Memory B cell (primary cell): ENCODE results near the gene PLB1.

ENCODE experiments used
- ATAC-seq: fragments of 150-1000 bp; cut with Tn5 transposase; 2 replicates; pipeline ENCODE4 v1.10.0; 2021; ENCODE audit warnings: low read depth, mild to moderate bottlenecking, moderate library complexity
- DNase-seq, 2 donors: peaks; one replicate each; pipeline ENCODE4 v3.0.0; 2022; ENCODE audit warnings: low spot score in 2 of 2
- H3K27ac Mint-ChIP-seq: one replicate; pipeline ENCODE4 v1.8.0; 2022; ENCODE audit warnings: mild to moderate bottlenecking, moderate library complexity, mixed read lengths
- H3K27me3 Mint-ChIP-seq: one replicate; pipeline ENCODE4 v1.8.0; 2022; ENCODE audit warnings: mixed read lengths
- H3K36me3 Mint-ChIP-seq: one replicate; pipeline ENCODE4 v1.8.0; 2022; ENCODE audit warnings: mild to moderate bottlenecking, mixed read lengths
- H3K4me1 Mint-ChIP-seq: one replicate; pipeline ENCODE4 v1.8.0; 2022; ENCODE audit warnings: mixed read lengths
- H3K4me3 Mint-ChIP-seq: one replicate; pipeline ENCODE4 v1.8.0; 2022; ENCODE audit warnings: mild to moderate bottlenecking, moderate library complexity, mixed read lengths
- H3K9me3 Mint-ChIP-seq: one replicate; pipeline ENCODE4 v1.8.0; 2022; ENCODE audit warnings: mixed read lengths

The PLB1 gene

DNA sequence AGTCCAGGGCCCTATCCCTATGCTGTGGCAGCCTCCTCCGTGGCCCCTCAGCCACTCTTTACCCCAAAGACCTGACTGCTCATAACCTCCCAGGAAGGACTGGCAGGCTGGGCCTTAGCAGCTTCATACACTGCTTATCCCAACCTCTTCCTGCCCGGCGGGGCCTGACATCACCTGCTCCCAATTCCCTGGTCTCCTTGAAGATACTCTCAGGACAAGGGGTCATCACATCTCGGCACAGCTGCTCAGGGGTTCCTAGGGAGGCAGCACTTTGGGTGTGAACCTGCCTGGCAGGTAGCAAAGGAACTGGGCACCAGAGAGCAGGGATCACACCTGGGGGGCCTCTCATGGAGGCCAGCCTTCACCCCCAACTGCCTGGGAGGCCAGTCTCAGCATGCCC, 68.5 kb downstream of the PLB1 start:
- DNase-seq (no peak), ATAC-seq (no peak)
- Mint-ChIP-seq H3K4me1 (no peaks in the 10 kb centered on the region), H3K27me3 (peaks cover 5% of the 10 kb centered on the region), H3K36me3 (no peaks in the 10 kb centered on the region), H3K27ac (no peak overlapping the region), H3K4me3 (no peak overlapping the region), H3K9me3 (no peaks in the 10 kb centered on the region)

DNA sequence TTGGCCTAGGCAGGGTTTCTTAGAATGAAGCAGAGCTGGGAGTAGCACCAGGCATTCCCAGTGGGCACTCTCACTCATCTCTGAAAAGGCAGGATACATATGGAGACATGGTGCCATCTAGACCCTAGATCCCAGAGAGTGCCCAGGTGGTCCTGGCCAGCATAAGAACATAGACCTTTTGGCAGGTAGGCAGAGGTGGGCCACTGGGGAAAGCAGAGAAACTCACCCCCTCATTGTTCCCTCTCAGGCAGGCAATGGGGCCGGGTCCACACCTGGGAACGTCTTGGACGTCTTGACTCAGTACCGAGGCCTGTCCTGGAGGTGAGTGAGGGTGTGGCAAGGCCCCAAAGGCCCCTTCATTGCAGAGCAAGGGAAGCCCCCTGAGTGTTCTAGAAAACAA, 69.2 kb downstream of the PLB1 start:
- DNase-seq: no peak
- Mint-ChIP-seq H3K27me3 (peaks cover 5% of the 10 kb centered on the region), H3K4me3 (no peak overlapping the region), H3K4me1 (no peaks in the 10 kb centered on the region), H3K27ac (no peak overlapping the region), H3K9me3 (no peaks in the 10 kb centered on the region), H3K36me3 (no peaks in the 10 kb centered on the region)
- no peak for ATAC-seq

DNA sequence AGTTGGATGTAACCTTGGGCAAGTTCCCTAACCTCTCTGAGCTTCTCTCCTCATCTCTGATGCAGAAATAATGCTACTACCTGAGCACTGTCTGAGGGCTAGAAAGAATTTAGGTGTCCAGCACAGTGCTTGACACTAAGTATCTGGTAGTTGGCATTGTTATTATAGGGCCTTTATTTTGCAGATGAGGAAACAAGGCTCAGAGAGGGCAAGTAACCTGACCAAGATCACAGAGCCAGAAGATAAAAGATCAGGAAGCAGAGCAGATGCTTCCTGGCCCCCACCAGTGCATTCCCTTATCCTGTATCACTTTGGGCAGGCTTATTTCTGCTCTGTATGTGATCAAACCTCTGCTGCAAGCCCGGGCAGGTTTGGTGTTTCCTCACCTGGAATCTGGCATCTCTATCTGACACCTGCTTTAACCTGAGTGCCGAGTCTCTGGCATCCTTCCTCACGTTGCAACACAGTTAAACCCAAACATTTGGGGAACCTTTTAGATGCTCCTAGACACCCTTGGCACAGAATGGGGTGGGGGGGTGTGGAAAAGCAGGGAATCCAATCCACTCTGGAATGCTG, 69.9 kb downstream of the PLB1 start:
- Mint-ChIP-seq H3K4me3 (peak overlapping the region; percentile 89), H3K9me3 (no peaks in the 10 kb centered on the region), H3K27ac (no peak overlapping the region), H3K27me3 (peaks cover 4% of the 10 kb centered on the region), H3K4me1 (no peaks in the 10 kb centered on the region), H3K36me3 (no peaks in the 10 kb centered on the region)
- ATAC-seq: no peak
- no peak for DNase-seq

DNA sequence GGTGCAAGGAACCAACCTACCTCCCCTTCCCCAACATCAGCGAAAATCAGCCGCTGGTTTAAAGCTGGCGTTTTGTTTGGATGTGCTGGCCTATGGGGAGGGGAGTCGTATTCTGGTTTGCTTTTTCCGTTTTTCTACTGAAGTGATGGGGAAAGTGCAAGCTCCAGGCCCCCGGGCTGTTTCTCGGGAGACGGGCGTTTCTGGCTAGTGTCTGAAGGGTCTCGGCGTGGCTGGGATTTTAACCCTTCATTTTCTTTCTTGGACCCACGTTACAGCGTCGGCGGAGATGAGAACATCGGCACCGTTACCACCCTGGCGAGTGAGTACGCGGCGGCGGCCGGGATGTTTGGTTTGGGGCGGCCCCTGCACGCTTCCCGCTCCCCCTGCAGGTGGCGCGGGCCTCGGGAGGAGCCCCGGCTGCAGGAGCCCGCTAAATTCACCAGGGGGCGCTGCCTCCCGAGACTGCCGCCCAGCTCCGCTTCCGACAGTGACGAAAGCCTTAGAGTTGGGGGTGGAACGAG, 70.7 kb downstream of the PLB1 start:
- peak overlapping the region; percentile 51 for H3K27ac Mint-ChIP-seq
- no peaks in the 10 kb centered on the region for H3K4me1 Mint-ChIP-seq
- no peaks in the 10 kb centered on the region for H3K36me3 Mint-ChIP-seq
- H3K4me3 Mint-ChIP-seq: peak overlapping the region; percentile 89
- peak; percentile 92 for ATAC-seq
- peaks cover 4% of the 10 kb centered on the region for H3K9me3 Mint-ChIP-seq
- peaks cover 2% of the 10 kb centered on the region for H3K27me3 Mint-ChIP-seq
- peak; percentile 91 to 97 for DNase-seq

DNA sequence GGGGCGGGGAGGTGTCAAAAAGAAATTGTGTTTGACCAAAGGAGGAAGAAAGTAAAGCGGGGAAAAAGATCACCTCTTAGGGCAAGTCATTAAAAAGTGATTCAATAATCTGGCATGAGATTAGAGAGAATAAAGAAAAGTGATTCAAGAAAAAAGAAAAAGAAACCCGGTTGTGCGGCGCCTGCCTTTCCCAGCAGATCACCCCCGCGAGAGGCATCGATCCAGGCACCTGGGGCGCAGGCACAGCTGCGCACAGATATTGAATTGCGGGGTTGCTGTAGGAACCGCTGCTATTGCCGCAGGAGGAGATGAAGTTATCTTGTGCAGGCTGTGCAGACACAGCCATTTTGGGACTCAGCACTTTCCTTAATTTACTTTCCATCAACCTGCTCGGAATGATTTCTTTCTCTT, 71.2 kb downstream of the PLB1 start:
- DNase-seq (no peak), ATAC-seq (peak; percentile 41)
- Mint-ChIP-seq H3K27me3 (peaks cover 4% of the 10 kb centered on the region), H3K4me1 (no peaks in the 10 kb centered on the region), H3K27ac (peak overlapping the region; percentile 51), H3K4me3 (peak overlapping the region; percentile 89), H3K36me3 (no peaks in the 10 kb centered on the region), H3K9me3 (peaks cover 6% of the 10 kb centered on the region)

DNA sequence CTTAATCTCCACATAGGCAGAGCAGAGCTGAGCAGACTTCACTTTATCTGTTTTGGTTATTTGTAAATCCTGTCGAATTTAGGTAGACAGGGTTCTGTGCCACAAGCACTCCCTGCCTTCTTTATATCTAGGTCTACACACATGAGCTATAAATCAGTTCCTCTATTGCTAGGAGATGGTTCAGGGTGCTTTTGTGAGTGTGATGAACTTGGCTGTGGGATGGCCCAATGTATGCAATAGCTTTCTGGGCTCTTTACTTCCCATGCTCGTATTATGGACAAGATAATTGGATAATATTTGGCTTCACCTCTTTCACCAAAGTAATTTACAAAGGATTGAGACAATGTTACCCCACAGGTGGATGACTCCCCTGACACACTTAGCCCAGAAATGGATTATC, 72.2 kb downstream of the PLB1 start:
- Mint-ChIP-seq H3K4me1 (no peaks in the 10 kb centered on the region), H3K27ac (no peak overlapping the region), H3K36me3 (no peaks in the 10 kb centered on the region), H3K4me3 (peak overlapping the region; percentile 74), H3K27me3 (peaks cover 4% of the 10 kb centered on the region), H3K9me3 (peaks cover 6% of the 10 kb centered on the region)
- no peak for DNase-seq
- no peak for ATAC-seq

DNA sequence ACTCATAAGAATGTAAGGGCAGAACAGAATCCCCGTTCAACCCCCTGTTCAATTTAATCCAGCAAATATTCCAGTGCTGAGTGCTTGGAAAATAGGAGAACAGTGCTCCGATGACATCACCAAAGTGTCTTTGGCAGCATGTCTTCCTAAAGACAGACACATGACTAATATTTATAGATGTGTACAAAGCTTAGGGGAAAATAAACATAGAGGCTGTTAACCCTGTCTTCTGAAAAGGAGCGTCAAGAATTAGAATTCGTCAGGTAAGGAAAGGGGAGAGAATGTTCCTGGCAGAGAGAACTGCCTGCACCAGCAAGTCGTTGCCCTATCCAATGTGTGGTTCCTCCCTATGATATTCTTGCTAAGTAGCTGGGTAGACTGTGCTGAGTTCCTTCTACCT, 72.7 kb downstream of the PLB1 start:
- Mint-ChIP-seq H3K4me3 (no peak overlapping the region), H3K27me3 (peaks cover 4% of the 10 kb centered on the region), H3K4me1 (no peaks in the 10 kb centered on the region), H3K36me3 (no peaks in the 10 kb centered on the region), H3K27ac (no peak overlapping the region), H3K9me3 (peaks cover 6% of the 10 kb centered on the region)
- ATAC-seq (no peak), DNase-seq (no peak)

DNA sequence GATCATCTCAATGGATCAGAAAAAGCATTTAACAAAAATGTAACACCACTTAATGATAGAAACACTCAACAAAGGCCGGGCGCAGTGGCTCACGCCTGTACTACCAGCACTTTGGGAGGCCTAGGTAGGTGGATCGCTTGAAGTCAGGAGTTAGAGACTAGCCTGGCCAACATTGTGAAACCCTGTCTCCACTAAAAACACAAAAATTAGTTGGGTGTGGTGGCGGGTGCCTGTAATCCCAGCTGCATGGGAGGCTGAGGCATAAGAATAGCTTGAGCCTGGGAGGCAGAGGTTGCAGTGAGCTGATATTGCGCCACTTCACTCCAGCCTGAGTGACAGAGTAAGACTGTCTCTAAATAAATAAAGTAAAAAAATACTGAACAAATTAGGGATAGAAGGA, 74.6 kb downstream of the PLB1 start:
- peaks cover 7% of the 10 kb centered on the region for H3K27me3 Mint-ChIP-seq
- no peaks in the 10 kb centered on the region for H3K4me1 Mint-ChIP-seq
- DNase-seq (no peak), ATAC-seq (no peak)
- no peak overlapping the region for H3K4me3 Mint-ChIP-seq
- no peaks in the 10 kb centered on the region for H3K36me3 Mint-ChIP-seq
- no peak overlapping the region for H3K27ac Mint-ChIP-seq
- H3K9me3 Mint-ChIP-seq: peaks cover 6% of the 10 kb centered on the region

DNA sequence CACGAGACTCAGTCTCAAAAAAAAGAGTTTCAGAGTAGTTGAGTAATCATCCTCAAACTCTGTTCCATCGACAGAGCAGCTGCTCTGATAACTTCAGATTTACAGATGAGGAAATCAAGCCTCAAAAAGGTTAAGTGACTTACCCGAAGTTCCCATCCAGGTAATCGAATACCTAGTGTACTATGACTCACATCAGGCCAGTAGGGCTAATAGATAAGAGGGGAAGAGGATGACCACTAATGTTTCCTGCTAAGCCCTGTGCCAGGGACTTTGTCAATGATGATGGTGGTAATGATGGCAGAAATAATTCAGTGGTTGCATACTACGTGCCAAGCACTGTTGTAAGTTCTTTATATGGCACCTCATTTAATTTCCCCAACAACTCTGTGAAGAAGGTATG, 80.9 kb downstream of the PLB1 start:
- Mint-ChIP-seq H3K9me3 (peaks cover 2% of the 10 kb centered on the region), H3K27me3 (peaks cover 9% of the 10 kb centered on the region), H3K4me3 (no peak overlapping the region), H3K36me3 (no peaks in the 10 kb centered on the region), H3K27ac (no peak overlapping the region), H3K4me1 (no peaks in the 10 kb centered on the region)
- ATAC-seq (no peak), DNase-seq (no peak)

DNA sequence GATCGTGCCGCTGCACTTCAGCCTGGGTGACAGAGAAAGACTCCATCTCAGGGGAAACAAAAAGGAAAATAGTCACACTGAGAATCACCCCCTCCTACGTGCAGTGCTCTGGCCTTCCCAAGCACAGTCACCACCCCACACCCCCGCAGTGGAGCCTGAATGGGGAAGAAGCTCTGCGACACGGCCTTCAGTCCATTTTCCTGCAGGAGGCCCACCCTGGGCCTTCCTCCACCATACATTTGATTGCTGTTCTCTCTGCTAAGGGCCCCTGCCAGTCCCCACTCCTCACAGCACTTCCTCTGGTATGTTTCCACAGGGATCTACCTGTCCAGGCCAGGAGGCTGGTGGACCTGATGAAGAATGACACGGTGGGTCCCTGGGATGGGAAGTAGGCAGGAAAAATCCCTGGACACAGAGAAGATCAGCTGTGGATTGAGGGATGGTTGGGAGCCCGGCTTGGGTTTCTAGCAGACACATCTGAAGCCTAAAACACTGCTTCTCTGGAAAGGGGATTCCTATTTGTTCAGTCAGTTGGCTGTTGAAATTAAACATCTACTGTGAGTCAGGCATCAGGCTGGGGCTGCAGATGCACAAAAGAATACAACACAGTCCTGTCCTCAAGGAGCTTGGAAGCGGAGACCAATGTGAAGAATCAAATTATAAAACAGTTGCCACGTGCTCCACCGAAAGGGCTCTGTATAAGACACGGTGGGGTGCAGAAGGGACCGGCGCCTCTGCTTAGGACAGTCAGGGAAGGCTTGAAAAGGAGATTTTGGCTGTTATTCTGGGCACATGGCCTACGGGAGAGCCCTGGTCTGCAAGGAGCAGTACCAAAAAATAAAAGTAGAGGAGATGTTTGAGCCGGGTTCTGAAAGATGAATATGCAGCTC, 82.2 kb downstream of the PLB1 start:
- no peak for DNase-seq
- Mint-ChIP-seq H3K27ac (no peak overlapping the region), H3K9me3 (no peaks in the 10 kb centered on the region), H3K36me3 (no peaks in the 10 kb centered on the region), H3K27me3 (peaks cover 7% of the 10 kb centered on the region), H3K4me3 (no peak overlapping the region), H3K4me1 (no peaks in the 10 kb centered on the region)
- no peak for ATAC-seq

DNA sequence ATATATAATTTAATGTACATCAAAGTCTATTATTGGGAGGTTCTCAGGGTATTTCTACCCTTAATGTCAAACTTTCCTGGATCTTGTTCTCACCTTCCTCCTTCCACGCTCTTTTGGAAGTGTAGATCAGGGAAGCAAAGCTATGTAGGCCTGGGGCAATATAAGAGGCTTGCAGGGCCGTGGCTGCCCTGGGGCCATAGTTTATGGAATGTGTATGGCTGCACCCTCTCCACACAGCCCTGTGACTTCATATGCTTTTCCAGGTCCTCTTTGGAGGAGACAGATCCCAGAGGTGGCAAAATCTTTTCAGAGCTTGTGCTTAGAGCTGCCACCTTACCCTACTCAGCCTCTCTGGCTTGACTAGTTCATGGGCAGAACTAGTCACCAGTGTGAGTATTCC, 82.9 kb downstream of the PLB1 start:
- H3K36me3 Mint-ChIP-seq: no peaks in the 10 kb centered on the region
- H3K27ac Mint-ChIP-seq: no peak overlapping the region
- ATAC-seq (no peak), DNase-seq (no peak)
- H3K27me3 Mint-ChIP-seq: peaks cover 7% of the 10 kb centered on the region
- no peak overlapping the region for H3K4me3 Mint-ChIP-seq
- no peaks in the 10 kb centered on the region for H3K4me1 Mint-ChIP-seq
- no peaks in the 10 kb centered on the region for H3K9me3 Mint-ChIP-seq

DNA sequence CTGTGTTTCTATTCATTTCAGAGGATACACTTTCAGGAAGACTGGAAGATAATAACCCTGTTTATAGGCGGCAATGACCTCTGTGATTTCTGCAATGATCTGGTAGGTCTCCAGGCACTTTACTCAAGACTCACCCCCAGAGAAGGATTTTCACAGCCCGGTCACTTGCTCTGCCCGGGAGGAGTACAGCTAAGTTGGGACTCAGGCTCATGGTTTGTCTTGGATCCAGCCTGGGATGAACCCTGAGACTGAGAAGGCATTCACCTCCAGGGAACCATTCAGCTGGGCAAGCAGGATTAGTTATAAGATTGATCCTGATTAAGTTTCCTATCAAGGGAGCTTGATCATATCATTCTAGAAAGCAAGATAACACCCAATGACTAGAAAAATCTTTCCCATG, 83.7 kb downstream of the PLB1 start:
- no peak for DNase-seq
- Mint-ChIP-seq H3K4me3 (no peak overlapping the region), H3K9me3 (no peaks in the 10 kb centered on the region), H3K36me3 (no peaks in the 10 kb centered on the region), H3K27ac (no peak overlapping the region), H3K4me1 (no peaks in the 10 kb centered on the region), H3K27me3 (peaks cover 6% of the 10 kb centered on the region)
- no peak for ATAC-seq

DNA sequence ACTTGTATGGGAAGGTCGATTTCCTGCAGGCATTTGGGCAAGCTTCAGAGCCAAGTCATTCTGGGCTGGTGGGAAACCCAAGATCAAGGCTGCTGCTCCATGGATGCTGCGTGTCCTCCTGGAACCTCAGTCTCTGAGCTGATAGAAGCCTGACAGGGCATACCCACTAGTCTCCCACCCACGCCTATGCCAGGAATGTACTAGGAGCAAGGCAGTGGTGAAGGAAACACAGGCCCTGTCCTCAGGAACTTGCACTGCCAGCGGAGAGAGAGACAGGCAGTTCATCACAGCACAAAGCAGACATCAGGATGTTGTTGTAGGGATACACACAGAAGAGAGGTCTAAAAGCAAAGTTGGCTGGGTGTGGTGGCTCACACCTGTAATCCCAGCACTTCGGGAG, 84.2 kb downstream of the PLB1 start:
- Mint-ChIP-seq H3K9me3 (no peaks in the 10 kb centered on the region), H3K4me3 (no peak overlapping the region), H3K36me3 (no peaks in the 10 kb centered on the region), H3K27me3 (peaks cover 4% of the 10 kb centered on the region), H3K27ac (no peak overlapping the region), H3K4me1 (no peaks in the 10 kb centered on the region)
- ATAC-seq (no peak), DNase-seq (no peak)

DNA sequence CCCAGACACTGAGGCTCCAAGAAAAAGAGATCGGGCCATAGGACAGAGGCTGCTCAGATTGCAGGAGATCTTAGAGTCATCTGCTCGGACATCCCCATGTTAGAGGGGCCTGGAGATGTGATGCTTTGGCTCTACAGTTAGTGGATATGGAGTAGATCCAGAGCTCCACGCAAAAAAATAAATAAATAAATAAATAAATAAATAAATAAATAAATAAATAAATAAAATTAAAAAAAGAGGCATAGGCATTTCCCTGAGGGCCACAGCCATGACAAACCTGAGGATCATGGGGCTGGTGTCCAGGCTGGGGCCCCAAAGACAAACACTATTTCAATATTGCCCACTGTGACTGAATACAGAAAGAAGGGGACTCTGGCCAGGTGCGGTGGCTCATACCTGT, 85.5 kb downstream of the PLB1 start:
- DNase-seq (no peak), ATAC-seq (no peak)
- H3K4me1 Mint-ChIP-seq: no peaks in the 10 kb centered on the region
- peaks cover 4% of the 10 kb centered on the region for H3K27me3 Mint-ChIP-seq
- H3K4me3 Mint-ChIP-seq: no peak overlapping the region
- H3K9me3 Mint-ChIP-seq: no peaks in the 10 kb centered on the region
- H3K36me3 Mint-ChIP-seq: no peaks in the 10 kb centered on the region
- H3K27ac Mint-ChIP-seq: no peak overlapping the region

DNA sequence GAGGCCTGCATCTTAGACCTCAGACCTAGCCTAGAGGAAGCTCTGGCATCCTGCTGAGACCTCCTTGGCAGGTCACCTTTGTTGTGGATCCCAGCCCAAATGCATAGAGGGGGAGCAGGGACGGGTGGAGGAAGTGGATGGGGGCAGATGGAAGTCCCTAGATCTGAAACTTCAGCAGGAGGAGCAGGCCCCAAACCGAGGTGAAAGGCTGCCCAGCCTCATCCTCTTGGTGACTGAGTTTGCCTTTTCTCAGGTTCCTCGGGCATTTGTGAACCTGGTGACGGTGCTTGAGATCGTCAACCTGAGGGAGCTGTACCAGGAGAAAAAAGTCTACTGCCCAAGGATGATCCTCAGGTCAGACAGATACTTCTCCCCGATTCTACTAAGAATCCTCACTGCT, 86.3 kb downstream of the PLB1 start:
- Mint-ChIP-seq H3K4me3 (no peak overlapping the region), H3K36me3 (no peaks in the 10 kb centered on the region), H3K27ac (no peak overlapping the region), H3K4me1 (peaks cover 4% of the 10 kb centered on the region), H3K9me3 (no peaks in the 10 kb centered on the region), H3K27me3 (peaks cover 4% of the 10 kb centered on the region)
- ATAC-seq: no peak
- no peak for DNase-seq
